Measurements from ENCODE around the gene FBXW8.

The FBXW8 gene

GRCh38 chr12:116870306-116870705, 40.4 kb upstream of the FBXW8 start:
- DNase-seq (ENCODE audit: low read depth) = no peak
- TF ChIP-seq CTCF (IDR thresholded peaks at IDR 0.05; ENCODE audit: insufficient read depth, low read depth, low read length, missing control alignments) = no peak
- no peak overlapping the region for H3K4me3 ChIP-seq (ENCODE audit: low read depth, low read length)

GRCh38 chr12:116874324-116874995, 36.3 kb upstream of the FBXW8 start:
- H3K4me3 ChIP-seq (ENCODE audit: low read depth, low read length) = no peak overlapping the region
- DNase-seq (ENCODE audit: low read depth) = no peak
- no peak for TF ChIP-seq CTCF (IDR thresholded peaks at IDR 0.05; ENCODE audit: insufficient read depth, low read depth, low read length, missing control alignments)

GRCh38 chr12:116876151-116876869, 34.4 kb upstream of the FBXW8 start:
- no peak for TF ChIP-seq CTCF (IDR thresholded peaks at IDR 0.05; ENCODE audit: insufficient read depth, low read depth, low read length, missing control alignments)
- no peak overlapping the region for H3K4me3 ChIP-seq (ENCODE audit: low read depth, low read length)
- no peak for DNase-seq (ENCODE audit: low read depth)

GRCh38 chr12:116878567-116879508, 31.9 kb upstream of the FBXW8 start:
- TF ChIP-seq CTCF (IDR thresholded peaks at IDR 0.05; ENCODE audit: insufficient read depth, low read depth, low read length, missing control alignments) = no peak
- H3K4me3 ChIP-seq (ENCODE audit: low read depth, low read length) = no peak overlapping the region
- DNase-seq (ENCODE audit: low read depth) = no peak

- H3K4me3 ChIP-seq (ENCODE audit: low read depth, low read length) = no peak overlapping the region
- no peak for TF ChIP-seq CTCF (IDR thresholded peaks at IDR 0.05; ENCODE audit: insufficient read depth, low read depth, low read length, missing control alignments)
- DNase-seq (ENCODE audit: low read depth) = no peak
Measured at GRCh38 chr12:116879509-116880212, 31.1 kb upstream of the FBXW8 start.

- DNase-seq (ENCODE audit: low read depth) = no peak
- no peak for TF ChIP-seq CTCF (IDR thresholded peaks at IDR 0.05; ENCODE audit: insufficient read depth, low read depth, low read length, missing control alignments)
- H3K4me3 ChIP-seq (ENCODE audit: low read depth, low read length) = no peak overlapping the region
Measured at GRCh38 chr12:116880213-116880816, 30.4 kb upstream of the FBXW8 start.

All from GM12865 (cell line).